ENCODE measurements around the gene DCBLD1. TPM values are rescaled to one million over a fixed set of nuclear protein-coding genes. Genes with fewer than 3 reads are reported as not detected.

Gene DCBLD1
- total and polyA plus RNA-seq, 3 donors from 2014 or later, result 16.6 to 22.2 (median 16.7) TPM

DNA sequence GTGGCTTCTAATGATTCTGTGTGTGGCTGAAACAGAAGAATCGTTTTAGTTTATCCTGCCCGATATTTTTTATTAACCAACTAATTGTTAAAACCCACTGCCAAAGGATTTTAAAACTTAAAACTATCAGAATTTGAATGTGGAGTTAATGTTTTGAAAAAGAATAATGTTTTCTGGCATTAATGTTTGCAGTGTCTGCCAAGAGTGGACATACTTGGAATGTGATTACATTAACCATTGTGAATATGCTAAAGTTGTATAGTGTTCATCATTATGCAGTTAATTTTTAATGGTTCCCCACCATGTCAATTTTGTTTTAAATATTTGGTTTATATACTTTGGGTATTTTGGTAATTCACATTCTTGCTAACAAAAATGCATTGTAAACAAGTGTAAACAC, 24.4 kb downstream of the DCBLD1 start:
- H3K4me1 ChIP-seq, result no peaks in the 10 kb centered on the region
- intact Hi-C loops (cut with DNase I; ENCODE audit: low total_unique reads), result no loop called here
- DNase-seq, result no peak
- WGBS, 2 donors, result 62 to 66% methylated on average over 2 of the region's 2 CpGs
- no peaks in the 10 kb centered on the region for H3K36me3 ChIP-seq (ENCODE audit: low read depth, missing control alignments)
- no peak overlapping the region for H3K27ac ChIP-seq
- TF ChIP-seq POLR2A (IDR thresholded peaks at IDR 0.05), result no peak
- TF ChIP-seq, protein P1, sequence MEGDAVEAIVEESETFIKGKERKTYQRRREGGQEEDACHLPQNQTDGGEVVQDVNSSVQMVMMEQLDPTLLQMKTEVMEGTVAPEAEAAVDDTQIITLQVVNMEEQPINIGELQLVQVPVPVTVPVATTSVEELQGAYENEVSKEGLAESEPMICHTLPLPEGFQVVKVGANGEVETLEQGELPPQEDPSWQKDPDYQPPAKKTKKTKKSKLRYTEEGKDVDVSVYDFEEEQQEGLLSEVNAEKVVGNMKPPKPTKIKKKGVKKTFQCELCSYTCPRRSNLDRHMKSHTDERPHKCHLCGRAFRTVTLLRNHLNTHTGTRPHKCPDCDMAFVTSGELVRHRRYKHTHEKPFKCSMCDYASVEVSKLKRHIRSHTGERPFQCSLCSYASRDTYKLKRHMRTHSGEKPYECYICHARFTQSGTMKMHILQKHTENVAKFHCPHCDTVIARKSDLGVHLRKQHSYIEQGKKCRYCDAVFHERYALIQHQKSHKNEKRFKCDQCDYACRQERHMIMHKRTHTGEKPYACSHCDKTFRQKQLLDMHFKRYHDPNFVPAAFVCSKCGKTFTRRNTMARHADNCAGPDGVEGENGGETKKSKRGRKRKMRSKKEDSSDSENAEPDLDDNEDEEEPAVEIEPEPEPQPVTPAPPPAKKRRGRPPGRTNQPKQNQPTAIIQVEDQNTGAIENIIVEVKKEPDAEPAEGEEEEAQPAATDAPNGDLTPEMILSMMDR (IDR thresholded peaks at IDR 0.05), result no peak
- H3K9me3 ChIP-seq, result no peaks in the 10 kb centered on the region
- no peak overlapping the region for H3K4me3 ChIP-seq
- H3K27me3 ChIP-seq, result no peaks in the 10 kb centered on the region

GRCh38 chr6:117508450-117508971, 26.0 kb downstream of the DCBLD1 start:
- intact Hi-C loops (cut with DNase I; ENCODE audit: low total_unique reads), result no loop called here
- Histone ChIP-seq H3K9me3 (no peaks in the 10 kb centered on the region), H3K27me3 (no peaks in the 10 kb centered on the region), H3K4me1 (peaks cover 4% of the 10 kb centered on the region), H3K27ac (no peak overlapping the region), H3K36me3 (ENCODE audit: low read depth, missing control alignments) (no peaks in the 10 kb centered on the region), H3K4me3 (no peak overlapping the region)
- WGBS, 2 donors, result 95 to 97% methylated on average over 4 of the region's 4 CpGs
- TF ChIP-seq, protein P1 (IDR thresholded peaks at IDR 0.05), result no peak
- no peak for DNase-seq

DNA sequence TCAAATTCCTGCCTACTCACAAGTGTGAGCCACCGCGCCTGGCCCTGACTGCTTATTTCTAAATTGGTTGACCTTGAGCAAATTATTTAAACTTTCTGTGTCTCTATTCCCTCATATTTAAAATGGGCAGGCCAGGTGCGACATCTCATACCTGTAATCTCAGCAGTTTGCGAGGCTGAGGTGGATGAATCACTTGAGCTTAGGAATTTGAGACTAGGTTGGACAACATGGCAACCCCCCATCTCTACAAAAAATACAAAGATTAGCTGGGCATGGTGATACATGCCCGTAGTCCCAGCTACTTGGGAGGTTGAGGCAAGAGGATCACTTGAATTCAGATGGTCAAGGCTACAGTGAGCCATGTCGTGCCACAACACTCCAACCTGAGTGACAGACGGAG, 26.5 kb downstream of the DCBLD1 start:
- no peak for DNase-seq
- H3K36me3 ChIP-seq (ENCODE audit: low read depth, missing control alignments), result no peaks in the 10 kb centered on the region
- 85 to 93% methylated on average over 7 of the region's 7 CpGs for WGBS, 2 donors
- no peaks in the 10 kb centered on the region for H3K27me3 ChIP-seq
- intact Hi-C loops (cut with DNase I; ENCODE audit: low total_unique reads), result no loop called here
- no peak overlapping the region for H3K4me3 ChIP-seq
- no peak for TF ChIP-seq POLR2A (IDR thresholded peaks at IDR 0.05)
- TF ChIP-seq, protein P1 (IDR thresholded peaks at IDR 0.05), result no peak
- H3K9me3 ChIP-seq, result no peaks in the 10 kb centered on the region
- no peak overlapping the region for H3K27ac ChIP-seq
- H3K4me1 ChIP-seq, result peaks cover 4% of the 10 kb centered on the region

DNA sequence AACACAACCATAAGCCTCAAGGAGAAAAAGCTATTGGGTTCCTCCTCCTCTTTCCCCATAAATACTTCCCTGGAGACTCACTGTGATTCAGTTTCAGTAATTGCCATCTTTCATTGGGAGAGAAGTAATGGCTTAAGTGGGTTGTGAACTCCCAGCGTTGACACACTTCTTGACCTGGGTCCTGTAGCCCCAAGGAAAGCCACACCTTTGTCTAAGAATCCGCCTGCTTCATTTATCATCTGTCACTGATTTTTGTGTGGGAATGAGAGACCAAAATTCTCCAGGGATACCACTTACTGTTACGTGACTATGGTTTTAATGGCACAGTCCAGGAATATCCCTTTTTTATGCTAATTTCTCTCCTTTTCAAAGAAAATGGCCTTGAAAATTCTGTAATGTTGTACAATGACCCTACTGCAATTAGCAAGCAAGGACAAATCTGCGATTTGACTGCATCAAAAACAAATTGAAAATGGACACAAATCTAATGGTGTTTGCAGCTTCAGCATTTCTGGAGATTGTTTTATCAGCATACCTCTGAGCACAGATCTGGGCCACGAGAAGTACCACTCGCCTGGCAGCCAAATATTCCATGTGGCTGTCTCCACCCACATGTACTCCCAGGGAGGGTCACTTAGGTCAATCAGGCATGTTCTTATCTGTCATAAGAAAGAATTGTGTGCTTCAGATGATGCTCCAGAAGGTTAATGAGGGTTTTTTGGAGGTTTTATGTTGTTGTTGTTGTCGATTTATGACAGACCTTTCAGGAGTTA, 29.8 kb downstream of the DCBLD1 start:
- Histone ChIP-seq H3K27ac (no peak overlapping the region), H3K4me3 (no peak overlapping the region), H3K27me3 (no peaks in the 10 kb centered on the region), H3K36me3 (ENCODE audit: low read depth, missing control alignments) (no peaks in the 10 kb centered on the region), H3K4me1 (peaks cover 4% of the 10 kb centered on the region), H3K9me3 (no peaks in the 10 kb centered on the region)
- intact Hi-C loops (cut with DNase I; ENCODE audit: low total_unique reads), result no loop called here
- TF ChIP-seq, protein P1 (IDR thresholded peaks at IDR 0.05), result no peak
- no peak for TF ChIP-seq POLR2A (IDR thresholded peaks at IDR 0.05)
- WGBS, 2 donors, result 55 to 61% methylated on average over 7 of the region's 7 CpGs
- DNase-seq, result no peak
